ENCODE measurements around the gene AGPAT3.
A peak's percentile ranks its signal among the peaks of the same experiment; 100 is the strongest.

AGPAT3 gene

GRCh38 chr21:43864313-43864961 is 586 bp upstream of the AGPAT3 start:
- peak; percentile 28 for DNase-seq (ENCODE audit: low read depth)

GRCh38 chr21:43865540-43866259 is 677 bp downstream of the AGPAT3 start:
- peak; percentile 38 for DNase-seq (ENCODE audit: low read depth)

- peak; percentile 28 for DNase-seq (ENCODE audit: low read depth)
Observed at GRCh38 chr21:43866260-43866629, 1.2 kb downstream of the AGPAT3 start.

GRCh38 chr21:43866659-43867331 is 1.8 kb downstream of the AGPAT3 start:
- DNase-seq (ENCODE audit: low read depth) = peak; percentile 38

GRCh38 chr21:43867332-43867703 is 2.3 kb downstream of the AGPAT3 start:
- no peak for DNase-seq (ENCODE audit: low read depth)

- no peak for DNase-seq (ENCODE audit: low read depth)
Observed at GRCh38 chr21:43867948-43868347, 2.9 kb downstream of the AGPAT3 start.

- no peak for DNase-seq (ENCODE audit: low read depth)
Observed at GRCh38 chr21:43868461-43868860, 3.4 kb downstream of the AGPAT3 start.

GRCh38 chr21:43869486-43870325 is 4.7 kb downstream of the AGPAT3 start:
- DNase-seq (ENCODE audit: low read depth) = no peak

- DNase-seq (ENCODE audit: low read depth) = no peak
Observed at GRCh38 chr21:43871487-43871886, 6.5 kb downstream of the AGPAT3 start.

- DNase-seq (ENCODE audit: low read depth) = no peak
Observed at GRCh38 chr21:43872531-43873197, 7.6 kb downstream of the AGPAT3 start.

GRCh38 chr21:43873673-43874072 is 8.7 kb downstream of the AGPAT3 start:
- no peak for DNase-seq (ENCODE audit: low read depth)

GRCh38 chr21:43874085-43874805 is 9.2 kb downstream of the AGPAT3 start:
- DNase-seq (ENCODE audit: low read depth) = no peak

- no peak for DNase-seq (ENCODE audit: low read depth)
Observed at GRCh38 chr21:43876605-43877004, 11.6 kb downstream of the AGPAT3 start.

GRCh38 chr21:43877936-43878575 is 13.0 kb downstream of the AGPAT3 start:
- no peak for DNase-seq (ENCODE audit: low read depth)

- DNase-seq (ENCODE audit: low read depth) = no peak
Observed at GRCh38 chr21:43879348-43880110, 14.5 kb downstream of the AGPAT3 start.

GRCh38 chr21:43880111-43880985 is 15.3 kb downstream of the AGPAT3 start:
- DNase-seq (ENCODE audit: low read depth) = no peak

- DNase-seq (ENCODE audit: low read depth) = no peak
Observed at GRCh38 chr21:43881283-43881682, 16.3 kb downstream of the AGPAT3 start.

GRCh38 chr21:43881935-43882334 is 16.9 kb downstream of the AGPAT3 start:
- DNase-seq (ENCODE audit: low read depth) = no peak
